ENCODE results near the gene TRPM3. TPM values are rescaled to one million over a fixed set of nuclear protein-coding genes. Genes with fewer than 3 reads are reported as not detected.

TRPM3 gene
- total and polyA plus RNA-seq, 10 donors = 0.02 to 6.7 (median 1.6) TPM

DNA sequence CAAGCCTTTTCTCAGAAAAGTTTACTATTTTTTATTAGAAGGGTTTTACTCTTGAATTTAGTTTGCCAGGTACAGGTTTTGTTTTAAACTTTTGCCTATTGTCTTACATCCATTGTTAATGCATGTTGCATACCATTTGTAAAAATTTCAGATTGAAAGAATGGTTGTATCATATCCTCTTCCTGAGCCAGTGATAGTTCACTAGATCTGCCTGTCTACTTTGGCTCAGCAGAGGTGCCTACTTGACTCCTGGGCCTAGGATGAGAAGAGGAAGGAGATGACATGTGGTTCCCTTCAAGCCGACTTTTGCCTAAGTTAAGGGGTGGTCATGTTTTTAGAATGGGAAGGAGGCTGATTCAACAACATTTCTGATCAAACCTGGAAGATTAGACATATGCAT is 232.9 kb downstream of the TRPM3 start:
- Histone ChIP-seq H3K36me3 (no peaks in the 10 kb centered on the region), H3K4me1 (no peaks in the 10 kb centered on the region), H3K4me3 (no peak overlapping the region), H3K27me3 (replicated peaks in 1 of 7) (no peaks in the 10 kb centered on the region), H3K27ac (no peak overlapping the region), H3K9me3 (no peaks in the 10 kb centered on the region)
- 56 to 78% (median 61%) methylated on average over 1 of the region's 1 CpG for WGBS, 5 donors
- TF ChIP-seq, protein P1, sequence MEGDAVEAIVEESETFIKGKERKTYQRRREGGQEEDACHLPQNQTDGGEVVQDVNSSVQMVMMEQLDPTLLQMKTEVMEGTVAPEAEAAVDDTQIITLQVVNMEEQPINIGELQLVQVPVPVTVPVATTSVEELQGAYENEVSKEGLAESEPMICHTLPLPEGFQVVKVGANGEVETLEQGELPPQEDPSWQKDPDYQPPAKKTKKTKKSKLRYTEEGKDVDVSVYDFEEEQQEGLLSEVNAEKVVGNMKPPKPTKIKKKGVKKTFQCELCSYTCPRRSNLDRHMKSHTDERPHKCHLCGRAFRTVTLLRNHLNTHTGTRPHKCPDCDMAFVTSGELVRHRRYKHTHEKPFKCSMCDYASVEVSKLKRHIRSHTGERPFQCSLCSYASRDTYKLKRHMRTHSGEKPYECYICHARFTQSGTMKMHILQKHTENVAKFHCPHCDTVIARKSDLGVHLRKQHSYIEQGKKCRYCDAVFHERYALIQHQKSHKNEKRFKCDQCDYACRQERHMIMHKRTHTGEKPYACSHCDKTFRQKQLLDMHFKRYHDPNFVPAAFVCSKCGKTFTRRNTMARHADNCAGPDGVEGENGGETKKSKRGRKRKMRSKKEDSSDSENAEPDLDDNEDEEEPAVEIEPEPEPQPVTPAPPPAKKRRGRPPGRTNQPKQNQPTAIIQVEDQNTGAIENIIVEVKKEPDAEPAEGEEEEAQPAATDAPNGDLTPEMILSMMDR (IDR thresholded peaks at IDR 0.05 in 8 of 11, conservative IDR thresholded peaks at IDR 0.05 in 3 of 11) = no peak
- intact Hi-C loops (cut with DNase I; ENCODE audit: low total_unique reads) = no loop called here
- DNase-seq = no peak

DNA sequence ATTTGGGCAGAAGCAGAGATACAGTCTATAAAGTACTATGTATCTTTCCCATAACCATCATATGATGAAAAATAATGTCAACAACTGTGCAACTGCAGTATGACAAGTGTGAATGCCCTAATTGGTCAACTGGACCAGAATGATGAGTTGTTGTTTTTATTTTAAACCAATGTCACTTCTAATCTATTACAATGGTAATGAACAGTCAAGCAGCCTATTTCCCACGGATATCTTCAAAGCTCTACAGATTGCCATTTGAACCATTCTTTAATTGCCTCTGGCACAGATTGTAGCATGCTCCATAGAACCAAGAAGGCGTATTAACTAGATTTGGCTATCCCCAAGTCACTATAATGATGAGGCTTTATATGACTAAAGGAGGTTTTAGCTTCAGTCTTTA is 233.6 kb downstream of the TRPM3 start:
- H3K27ac ChIP-seq = no peak overlapping the region
- no peaks in the 10 kb centered on the region for H3K4me1 ChIP-seq
- no peak for DNase-seq
- WGBS, 5 donors = 66 to 77% (median 73%) methylated on average over 2 of the region's 2 CpGs
- intact Hi-C loops (cut with DNase I; ENCODE audit: low total_unique reads) = no loop called here
- TF ChIP-seq, protein P1 (IDR thresholded peaks at IDR 0.05 in 8 of 11, conservative IDR thresholded peaks at IDR 0.05 in 3 of 11) = no peak
- no peak for TF ChIP-seq POLR2A (IDR thresholded peaks at IDR 0.05)
- no peak for TF ChIP-seq POLR2AphosphoS5 (IDR thresholded peaks at IDR 0.05)
- no peaks in the 10 kb centered on the region for H3K36me3 ChIP-seq
- H3K9me3 ChIP-seq = no peaks in the 10 kb centered on the region
- no peak overlapping the region for H3K4me3 ChIP-seq
- no peaks in the 10 kb centered on the region for H3K27me3 ChIP-seq (replicated peaks in 1 of 7)

DNA sequence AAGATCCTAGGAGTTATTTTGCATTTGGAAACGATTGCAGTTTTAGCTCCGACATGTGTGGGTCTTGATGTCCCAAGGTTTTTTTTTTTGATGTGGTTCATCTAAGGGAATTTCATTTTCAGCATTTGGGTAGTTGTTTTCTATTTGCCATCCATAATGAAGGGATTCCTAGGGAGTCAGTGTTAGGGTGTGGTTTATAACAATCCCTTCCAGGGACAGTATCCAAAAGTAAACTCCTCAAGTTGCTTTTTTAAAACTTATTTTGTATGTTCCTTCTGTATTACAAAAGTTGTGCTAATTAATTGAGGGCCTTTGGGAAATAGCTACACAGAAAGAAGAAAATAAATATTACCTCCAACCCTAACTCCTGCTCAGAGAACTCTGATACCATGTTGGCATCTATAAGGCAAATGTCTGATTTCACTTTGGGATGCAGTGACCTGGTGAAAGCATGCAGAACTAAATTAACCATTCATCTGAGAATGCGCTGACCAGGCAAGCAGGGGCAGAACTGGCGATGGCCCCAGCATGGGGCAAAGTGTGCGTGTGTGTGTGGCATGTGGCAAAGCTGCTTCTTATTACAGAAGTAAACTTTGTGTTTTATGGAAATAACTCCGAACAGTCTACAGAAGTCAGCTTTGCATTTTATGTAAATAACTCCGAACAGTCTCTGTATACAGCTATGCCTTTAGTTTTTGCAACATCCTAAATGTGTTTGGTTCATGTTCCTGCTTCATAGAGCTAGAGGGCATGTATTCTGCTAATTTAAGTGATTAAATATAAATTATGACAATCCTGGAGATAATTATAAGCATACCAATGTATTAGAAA is 237.2 kb downstream of the TRPM3 start:
- intact Hi-C loops (cut with DNase I; ENCODE audit: low total_unique reads) = no loop called here
- Histone ChIP-seq H3K9me3 (no peaks in the 10 kb centered on the region), H3K4me3 (no peak overlapping the region), H3K27ac (no peak overlapping the region), H3K4me1 (no peaks in the 10 kb centered on the region), H3K36me3 (no peaks in the 10 kb centered on the region), H3K27me3 (replicated peaks in 1 of 7) (no peaks in the 10 kb centered on the region)
- WGBS, 5 donors = 85 to 94% (median 90%) methylated on average over 7 of the region's 7 CpGs
- DNase-seq = no peak
- TF ChIP-seq POLR2A (IDR thresholded peaks at IDR 0.05) (no peak), POLR2AphosphoS5 (IDR thresholded peaks at IDR 0.05) (no peak)
- TF ChIP-seq, protein P1 (IDR thresholded peaks at IDR 0.05 in 8 of 11, conservative IDR thresholded peaks at IDR 0.05 in 3 of 11) = no peak

DNA sequence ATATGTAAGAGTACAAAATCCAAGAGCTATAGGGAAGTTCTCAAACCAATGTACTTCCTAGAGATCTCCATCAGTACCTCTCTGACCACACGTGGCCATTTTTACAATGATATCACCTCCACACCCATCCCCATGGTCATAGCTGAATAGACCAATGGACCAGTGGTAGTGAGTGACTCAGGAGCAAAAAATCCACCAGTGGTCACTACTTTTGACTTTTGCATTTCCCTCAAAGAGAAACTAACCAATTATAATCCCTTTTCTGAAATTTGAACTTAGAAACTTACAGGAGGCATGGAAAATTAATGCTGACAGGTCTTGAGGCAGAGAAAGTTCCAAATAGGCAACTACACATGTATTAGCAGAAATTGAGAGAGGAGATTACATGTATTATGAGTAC is 238.4 kb downstream of the TRPM3 start:
- Histone ChIP-seq H3K27ac (no peak overlapping the region), H3K4me3 (no peak overlapping the region), H3K9me3 (no peaks in the 10 kb centered on the region), H3K36me3 (no peaks in the 10 kb centered on the region), H3K27me3 (replicated peaks in 1 of 7) (no peaks in the 10 kb centered on the region), H3K4me1 (no peaks in the 10 kb centered on the region)
- DNase-seq = no peak
- intact Hi-C loops (cut with DNase I; ENCODE audit: low total_unique reads) = no loop called here
- WGBS, 5 donors = 45 to 65% (median 57%) methylated on average over 1 of the region's 1 CpG
- TF ChIP-seq, protein P1 (IDR thresholded peaks at IDR 0.05 in 8 of 11, conservative IDR thresholded peaks at IDR 0.05 in 3 of 11) = no peak
- TF ChIP-seq POLR2AphosphoS5 (IDR thresholded peaks at IDR 0.05) = no peak
- TF ChIP-seq POLR2A (IDR thresholded peaks at IDR 0.05) = no peak

Measured in spleen (tissue), 11 donors.